ENCODE measurements around the gene KIRREL3. TPM values are rescaled to one million over a fixed set of nuclear protein-coding genes. Genes with fewer than 3 reads are reported as not detected.
"Not testable (repeated sequence)": the region's sequence is repeated elsewhere in the genome, so short reads cannot be mapped to it uniquely, and the experiment has no call there.

Gene KIRREL3
- total RNA-seq, 1 donor = 0.45 TPM

DNA sequence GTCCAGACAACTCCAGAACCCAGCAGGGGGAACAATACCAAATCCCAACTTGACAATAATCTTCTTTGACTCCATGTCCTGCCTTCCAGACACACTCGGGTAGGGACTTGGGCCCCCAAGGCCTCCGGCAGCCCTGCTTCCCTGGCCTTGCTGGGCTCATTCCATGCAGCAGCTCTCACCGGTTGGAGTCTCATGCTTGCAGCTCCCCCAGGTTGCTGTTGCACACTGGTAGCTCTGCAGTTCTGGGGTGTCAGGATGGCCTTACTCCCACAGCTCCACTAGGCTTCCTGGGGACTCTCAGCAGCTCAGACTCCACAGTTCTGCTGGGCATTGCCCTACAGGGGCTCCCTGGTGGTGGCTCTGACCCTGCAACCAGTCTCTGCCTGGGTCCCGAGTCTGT, 602.3 kb downstream of the KIRREL3 start:
- DNase-seq (ENCODE audit: low read depth) = no peak
- no peak overlapping the region for H3K4me3 ChIP-seq (ENCODE audit: low read depth, low read length)
- TF ChIP-seq, protein P1, sequence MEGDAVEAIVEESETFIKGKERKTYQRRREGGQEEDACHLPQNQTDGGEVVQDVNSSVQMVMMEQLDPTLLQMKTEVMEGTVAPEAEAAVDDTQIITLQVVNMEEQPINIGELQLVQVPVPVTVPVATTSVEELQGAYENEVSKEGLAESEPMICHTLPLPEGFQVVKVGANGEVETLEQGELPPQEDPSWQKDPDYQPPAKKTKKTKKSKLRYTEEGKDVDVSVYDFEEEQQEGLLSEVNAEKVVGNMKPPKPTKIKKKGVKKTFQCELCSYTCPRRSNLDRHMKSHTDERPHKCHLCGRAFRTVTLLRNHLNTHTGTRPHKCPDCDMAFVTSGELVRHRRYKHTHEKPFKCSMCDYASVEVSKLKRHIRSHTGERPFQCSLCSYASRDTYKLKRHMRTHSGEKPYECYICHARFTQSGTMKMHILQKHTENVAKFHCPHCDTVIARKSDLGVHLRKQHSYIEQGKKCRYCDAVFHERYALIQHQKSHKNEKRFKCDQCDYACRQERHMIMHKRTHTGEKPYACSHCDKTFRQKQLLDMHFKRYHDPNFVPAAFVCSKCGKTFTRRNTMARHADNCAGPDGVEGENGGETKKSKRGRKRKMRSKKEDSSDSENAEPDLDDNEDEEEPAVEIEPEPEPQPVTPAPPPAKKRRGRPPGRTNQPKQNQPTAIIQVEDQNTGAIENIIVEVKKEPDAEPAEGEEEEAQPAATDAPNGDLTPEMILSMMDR (IDR thresholded peaks at IDR 0.05; ENCODE audit: insufficient read depth, low read length) = no peak

DNA sequence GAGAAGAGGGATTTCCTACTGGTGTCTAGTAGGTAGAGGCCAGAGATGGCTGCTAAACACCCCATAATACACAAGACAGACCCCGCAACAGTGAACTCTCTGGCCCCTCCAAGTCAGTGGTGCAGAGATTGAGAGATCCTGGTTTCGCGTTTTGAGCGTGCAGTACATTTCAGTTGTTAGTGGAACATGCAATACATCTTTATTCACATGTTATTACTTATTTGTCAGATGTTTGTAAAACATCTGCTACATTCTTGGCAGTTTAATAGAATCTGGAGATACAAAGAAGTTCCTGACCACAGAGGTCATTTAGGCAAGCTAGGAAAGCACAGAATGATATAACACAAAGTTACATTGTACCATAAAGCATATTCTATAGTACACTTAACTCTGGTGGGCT, 603.6 kb downstream of the KIRREL3 start:
- TF ChIP-seq, protein P1 (IDR thresholded peaks at IDR 0.05; ENCODE audit: insufficient read depth, low read length) = no peak
- H3K4me3 ChIP-seq (ENCODE audit: low read depth, low read length) = no peak overlapping the region
- DNase-seq (ENCODE audit: low read depth) = no peak

DNA sequence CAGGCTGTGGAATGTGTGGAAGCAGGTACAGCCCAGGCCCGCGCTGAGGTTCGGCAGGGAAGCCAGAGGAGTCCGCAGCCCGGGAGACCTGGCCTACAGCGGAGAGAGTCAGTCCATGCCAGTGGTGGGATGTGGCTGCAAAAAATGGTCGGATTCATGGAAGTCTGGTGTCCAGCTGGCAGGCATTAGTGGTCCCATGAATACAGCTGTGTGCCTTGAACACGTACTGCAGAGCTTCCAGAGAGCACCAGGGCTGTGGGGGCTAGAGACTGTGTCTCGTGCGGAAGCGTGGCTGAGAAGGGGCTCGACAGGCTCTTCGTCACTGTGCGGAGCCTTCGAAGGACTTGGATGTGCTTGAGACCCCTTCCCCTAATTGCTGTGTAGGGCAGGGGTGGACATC, 604.3 kb downstream of the KIRREL3 start:
- H3K4me3 ChIP-seq (ENCODE audit: low read depth, low read length); DNase-seq (ENCODE audit: low read depth): not testable (repeated sequence)

DNA sequence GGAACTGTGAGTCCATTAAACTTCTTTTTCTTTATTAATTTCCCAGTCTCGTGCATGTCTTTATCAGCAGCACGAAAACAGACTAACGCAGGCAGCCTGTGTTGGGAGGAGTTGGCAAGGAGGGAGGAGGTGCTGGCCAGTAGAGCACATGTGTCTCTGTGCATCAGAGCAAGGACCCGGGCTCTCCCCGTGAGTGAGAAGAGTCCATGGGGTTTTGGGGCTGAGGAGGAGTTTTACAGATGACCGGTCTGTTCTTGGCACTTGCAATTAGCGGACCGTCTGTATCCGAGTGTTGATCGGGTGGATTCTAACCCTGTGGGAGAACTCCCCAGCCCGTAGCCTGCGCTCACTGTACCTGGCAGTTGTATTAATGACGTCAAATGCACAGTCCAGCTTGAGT, 604.8 kb downstream of the KIRREL3 start:
- DNase-seq (ENCODE audit: low read depth) = peak; percentile 38
- H3K4me3 ChIP-seq (ENCODE audit: low read depth, low read length) = not testable (repeated sequence)

DNA sequence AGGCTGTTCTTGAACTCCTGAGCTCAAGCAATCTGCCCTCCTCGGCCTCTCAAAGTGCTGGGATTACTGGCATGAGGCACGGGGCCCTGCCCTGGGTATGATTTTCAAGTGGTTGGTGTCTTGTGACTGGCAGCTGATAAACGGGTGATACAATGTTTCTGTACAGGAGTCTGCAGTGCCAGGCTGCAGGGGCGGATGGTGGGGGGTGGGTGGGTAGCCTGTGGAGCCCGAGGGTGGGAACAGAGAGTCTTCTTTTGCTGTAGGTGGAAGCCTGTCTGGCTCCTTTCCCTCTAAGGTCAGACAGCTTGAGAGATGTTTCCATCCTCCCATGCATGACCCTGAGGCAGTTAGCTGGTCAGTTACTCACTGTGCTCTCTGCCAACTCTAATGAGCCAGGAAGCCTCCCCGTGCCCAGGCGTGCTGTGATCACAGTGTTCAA, 605.9 kb downstream of the KIRREL3 start:
- DNase-seq (ENCODE audit: low read depth); H3K4me3 ChIP-seq (ENCODE audit: low read depth, low read length): not testable (repeated sequence)

DNA sequence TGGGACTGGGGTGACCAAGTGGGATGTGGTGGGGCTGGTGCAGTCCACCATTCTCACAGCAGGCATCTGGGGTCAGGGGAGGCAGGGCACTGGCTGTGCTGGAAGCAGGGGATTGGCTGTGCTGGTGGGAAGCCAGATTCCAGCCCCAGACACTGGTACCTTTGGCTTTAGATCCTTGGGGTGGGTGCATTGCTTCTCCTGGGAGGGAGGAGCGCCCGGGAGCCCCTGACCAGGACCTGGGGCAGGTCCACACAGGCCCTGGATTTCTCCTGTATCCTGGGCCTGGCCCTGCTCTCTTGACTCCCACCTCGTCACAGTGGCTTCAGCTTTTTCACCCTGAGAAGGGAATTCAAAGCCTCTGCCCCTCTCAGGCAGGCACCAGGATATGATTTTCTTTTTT, 606.5 kb downstream of the KIRREL3 start:
- no peak overlapping the region for H3K4me3 ChIP-seq (ENCODE audit: low read depth, low read length)
- no peak for DNase-seq (ENCODE audit: low read depth)
- TF ChIP-seq, protein P1 (IDR thresholded peaks at IDR 0.05; ENCODE audit: insufficient read depth, low read length) = no peak

DNA sequence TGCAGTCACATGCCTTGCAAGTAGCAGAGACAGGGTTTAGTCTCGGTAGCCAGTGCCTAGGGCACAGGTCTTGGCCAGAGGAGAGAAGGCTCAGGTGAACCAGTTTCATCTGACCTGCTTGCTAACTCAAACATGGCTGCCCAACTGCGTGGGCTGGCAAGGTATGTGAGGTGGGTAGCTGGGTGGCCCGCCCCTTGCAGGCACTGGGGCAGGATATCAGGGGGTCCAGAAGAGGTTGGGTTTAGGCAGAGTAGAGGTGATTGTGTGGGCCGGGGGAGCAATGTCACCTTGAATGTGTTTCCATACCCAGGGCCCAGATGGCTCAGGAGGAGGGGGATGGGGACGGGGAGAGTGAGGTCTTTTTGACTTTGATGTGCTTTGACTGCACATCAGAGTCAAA, 607.4 kb downstream of the KIRREL3 start:
- no peak for DNase-seq (ENCODE audit: low read depth)
- TF ChIP-seq, protein P1 (IDR thresholded peaks at IDR 0.05; ENCODE audit: insufficient read depth, low read length) = no peak
- H3K4me3 ChIP-seq (ENCODE audit: low read depth, low read length) = no peak overlapping the region

DNA sequence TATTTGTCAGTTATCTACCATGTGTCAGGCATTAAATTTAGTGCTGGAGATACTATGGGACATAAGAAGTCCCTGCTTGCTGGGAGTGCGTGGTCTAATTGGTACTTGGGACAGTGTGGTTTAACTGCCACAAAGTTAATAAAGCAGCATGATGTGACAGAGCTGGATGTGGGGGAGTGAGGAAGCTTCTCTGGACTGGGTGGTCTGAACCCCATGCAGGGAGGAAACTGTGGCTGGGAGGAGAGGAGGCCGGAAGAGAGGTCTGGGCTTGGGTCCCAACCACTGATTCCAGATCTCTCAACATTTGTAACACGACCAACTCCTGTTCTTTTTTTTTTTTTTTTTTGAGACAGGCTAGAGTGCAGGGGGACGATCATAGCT, 607.9 kb downstream of the KIRREL3 start:
- H3K4me3 ChIP-seq (ENCODE audit: low read depth, low read length) = no peak overlapping the region
- no peak for DNase-seq (ENCODE audit: low read depth)
- TF ChIP-seq, protein P1 (IDR thresholded peaks at IDR 0.05; ENCODE audit: insufficient read depth, low read length) = no peak
